ENCODE data around the gene MSI2. TPM values are rescaled to one million over a fixed set of nuclear protein-coding genes. Genes with fewer than 3 reads are reported as not detected.

The MSI2 gene
- total RNA-seq, 1 experiment from 2014 or later = 174 TPM

DNA sequence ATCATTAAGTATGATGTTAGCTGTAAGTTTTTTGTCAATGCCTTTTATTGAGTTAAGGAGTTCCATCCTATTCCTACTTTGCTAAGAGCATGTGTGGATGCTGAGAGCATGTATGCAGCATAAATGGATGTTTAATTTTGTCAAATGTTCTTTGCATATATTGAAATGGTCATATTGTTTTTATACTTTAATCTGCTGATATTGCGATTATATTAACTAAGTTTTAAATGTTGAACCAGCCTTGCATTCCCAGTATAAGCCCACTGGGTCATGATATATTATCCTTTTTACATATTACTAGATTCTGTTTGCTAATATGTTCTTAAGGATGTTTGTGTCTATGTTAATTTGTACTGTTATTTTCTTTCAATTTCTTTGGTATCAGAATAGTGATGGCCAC is 435.6 kb downstream of the MSI2 start:
- intact Hi-C loops (cut with micrococcal nuclease; ENCODE audit: unreplicated experiment) = no loop called here
- no TSS peak for BruUV-seq (replicated peaks)
- H3K9me3 Mint-ChIP-seq (ENCODE audit: unreplicated experiment) = peaks cover 27% of the 10 kb centered on the region
- no peak for TF ChIP-seq CTCF (IDR thresholded peaks at IDR 0.05; ENCODE audit: insufficient read depth in 1 of 2, low read depth in 1 of 2, low read length in 1 of 2, severe bottlenecking in 1 of 2, unreplicated experiment in 1 of 2)
- Histone ChIP-seq H3K4me3 (ENCODE audit: low read depth, low read length) (no peak overlapping the region), H3K4me1 (no peaks in the 10 kb centered on the region), H3K27me3 (replicated peaks; ENCODE audit: control insufficient read depth, insufficient read depth, low read length) (no peaks in the 10 kb centered on the region), H3K36me3 (ENCODE audit: control insufficient read depth, insufficient read depth, low read length) (no peaks in the 10 kb centered on the region), H3K9me3 (peaks cover 5% of the 10 kb centered on the region; the same call in 1 of the 2 replicates)
- no peak overlapping the region for H3K27ac Mint-ChIP-seq (ENCODE audit: unreplicated experiment)
- no peaks in the 10 kb centered on the region for H3K27me3 Mint-ChIP-seq (ENCODE audit: insufficient read depth, unreplicated experiment)
- CTCF ChIA-PET = no interaction called here
- H3K4me3 Mint-ChIP-seq (ENCODE audit: unreplicated experiment) = no peak overlapping the region
- no peaks in the 10 kb centered on the region for H3K4me1 Mint-ChIP-seq (ENCODE audit: low read depth, unreplicated experiment)
- POLR2A ChIA-PET = no interaction called here
- no peaks in the 10 kb centered on the region for H3K36me3 Mint-ChIP-seq (ENCODE audit: insufficient read depth, unreplicated experiment)
- DNase-seq = no peak

GRCh38 chr17:57692770-57693169 is 436.4 kb downstream of the MSI2 start:
- no peak for TF ChIP-seq CTCF (IDR thresholded peaks at IDR 0.05; ENCODE audit: insufficient read depth in 1 of 2, low read depth in 1 of 2, low read length in 1 of 2, severe bottlenecking in 1 of 2, unreplicated experiment in 1 of 2)
- Mint-ChIP-seq H3K36me3 (ENCODE audit: insufficient read depth, unreplicated experiment) (no peaks in the 10 kb centered on the region), H3K9me3 (ENCODE audit: unreplicated experiment) (peaks cover 27% of the 10 kb centered on the region), H3K27me3 (ENCODE audit: insufficient read depth, unreplicated experiment) (no peaks in the 10 kb centered on the region), H3K4me1 (ENCODE audit: low read depth, unreplicated experiment) (no peaks in the 10 kb centered on the region), H3K27ac (ENCODE audit: unreplicated experiment) (no peak overlapping the region), H3K4me3 (ENCODE audit: unreplicated experiment) (no peak overlapping the region)
- DNase-seq = no peak
- Histone ChIP-seq H3K27me3 (replicated peaks; ENCODE audit: control insufficient read depth, insufficient read depth, low read length) (no peaks in the 10 kb centered on the region), H3K4me3 (ENCODE audit: low read depth, low read length) (no peak overlapping the region), H3K9me3 (peaks cover 5% of the 10 kb centered on the region; the same call in 1 of the 2 replicates), H3K36me3 (ENCODE audit: control insufficient read depth, insufficient read depth, low read length) (no peaks in the 10 kb centered on the region), H3K4me1 (peaks cover 1% of the 10 kb centered on the region; the same call in 1 of the 2 replicates)
- CTCF ChIA-PET = no interaction called here
- POLR2A ChIA-PET = no interaction called here
- BruUV-seq (replicated peaks) = no TSS peak
- intact Hi-C loops (cut with micrococcal nuclease; ENCODE audit: unreplicated experiment) = no loop called here

- BruUV-seq (replicated peaks) = no TSS peak
- Mint-ChIP-seq H3K27ac (ENCODE audit: unreplicated experiment) (no peak overlapping the region), H3K4me3 (ENCODE audit: unreplicated experiment) (no peak overlapping the region), H3K4me1 (ENCODE audit: low read depth, unreplicated experiment) (no peaks in the 10 kb centered on the region), H3K27me3 (ENCODE audit: insufficient read depth, unreplicated experiment) (no peaks in the 10 kb centered on the region), H3K9me3 (ENCODE audit: unreplicated experiment) (peaks cover 27% of the 10 kb centered on the region), H3K36me3 (ENCODE audit: insufficient read depth, unreplicated experiment) (no peaks in the 10 kb centered on the region)
- H3K9me3 ChIP-seq = peaks cover 5% of the 10 kb centered on the region; the same call in 1 of the 2 replicates
- ChIA-PET POLR2A (no interaction called here), CTCF (interaction anchor here (0.6 to 1.5 kb wide), 2 partner anchors 90 to 1534 kb away, joined by 4 to 11 read pairs; no protein-coding TSS in a partner anchor)
- intact Hi-C loops (cut with micrococcal nuclease; ENCODE audit: unreplicated experiment) = no loop called here
- H3K4me3 ChIP-seq (ENCODE audit: low read depth, low read length) = no peak overlapping the region
- H3K36me3 ChIP-seq (ENCODE audit: control insufficient read depth, insufficient read depth, low read length) = no peaks in the 10 kb centered on the region
- TF ChIP-seq CTCF (IDR thresholded peaks at IDR 0.05; ENCODE audit: insufficient read depth in 1 of 2, low read depth in 1 of 2, low read length in 1 of 2, severe bottlenecking in 1 of 2, unreplicated experiment in 1 of 2) = no peak
- H3K4me1 ChIP-seq = peaks cover 10% of the 10 kb centered on the region
- no peak for DNase-seq
- H3K27me3 ChIP-seq (replicated peaks; ENCODE audit: control insufficient read depth, insufficient read depth, low read length) = no peaks in the 10 kb centered on the region
These were observed 437.7 kb downstream of the MSI2 start for GRCh38 chr17:57694051-57694450.
